H9 (cell line): ENCODE results near the gene PYDC1. TPM values are rescaled to one million over a fixed set of nuclear protein-coding genes. Genes with fewer than 3 reads are reported as not detected.

Experiments
- DNase-seq: peaks from one replicate; pipeline ENCODE4 v3.0.0-alpha.2; 2017
- H2AFZ ChIP-seq: one replicate; pipeline ENCODE4 v1.6.1; 2013; ENCODE audit warnings: mild to moderate bottlenecking, low read length, control low read depth, moderate library complexity
- H2AK5ac ChIP-seq: 2 replicates; pipeline ENCODE4 v1.6.1; 2013; ENCODE audit warnings: low read length, control low read depth, mixed read lengths; ENCODE audit not compliant: insufficient read length
- H2BK120ac ChIP-seq: one replicate; pipeline ENCODE4 v1.6.1; 2013; ENCODE audit warnings: low read depth, mild to moderate bottlenecking, low read length, control low read depth, inconsistent platforms; ENCODE audit not compliant: poor library complexity, severe bottlenecking
- H2BK12ac ChIP-seq: 2 replicates; pipeline ENCODE4 v1.6.1; 2013; ENCODE audit warnings: low read length, control low read depth, mixed read lengths, low read depth; ENCODE audit not compliant: insufficient read length
- H2BK15ac ChIP-seq: 2 replicates; pipeline ENCODE4 v1.6.1; 2013; ENCODE audit warnings: low read depth, low read length, control low read depth
- H2BK20ac ChIP-seq: one replicate; pipeline ENCODE4 v1.6.1; 2013; ENCODE audit warnings: low read depth, mild to moderate bottlenecking, low read length, control low read depth, inconsistent platforms; ENCODE audit not compliant: poor library complexity, severe bottlenecking
- H2BK5ac ChIP-seq: 2 replicates; pipeline ENCODE4 v1.6.1; 2013; ENCODE audit warnings: low read length, control low read depth, mixed read lengths; ENCODE audit not compliant: insufficient read length
- H3K14ac ChIP-seq: 2 replicates; pipeline ENCODE4 v1.6.1; 2013; ENCODE audit warnings: low read length, control low read depth; ENCODE audit not compliant: insufficient read depth
- H3K18ac ChIP-seq: 2 replicates; pipeline ENCODE4 v1.6.1; 2013; ENCODE audit warnings: low read depth, mild to moderate bottlenecking, mixed read lengths, low read length, control low read depth; ENCODE audit not compliant: insufficient read length
- H3K23ac ChIP-seq: 2 replicates; pipeline ENCODE4 v1.6.1; 2013; ENCODE audit warnings: low read length, control low read depth, mixed read lengths, low read depth; ENCODE audit not compliant: insufficient read length
- H3K23me2 ChIP-seq: 2 replicates; pipeline ENCODE4 v1.6.1; 2013; ENCODE audit warnings: low read depth, mild to moderate bottlenecking, mixed read lengths, low read length, control low read depth; ENCODE audit not compliant: insufficient read length, poor library complexity, severe bottlenecking
- H3K27ac ChIP-seq: 2 replicates; pipeline ENCODE4 v1.5.1; 2013; ENCODE audit warnings: low read length, control low read depth, mixed read lengths, low read depth; ENCODE audit not compliant: insufficient read length
- H3K27me3 ChIP-seq: 2 replicates; pipeline ENCODE4 v1.6.1; 2013; ENCODE audit warnings: low read length, control low read depth, inconsistent platforms; ENCODE audit not compliant: insufficient read depth
- H3K4ac ChIP-seq: 2 replicates; pipeline ENCODE4 v1.6.1; 2013; ENCODE audit warnings: low read depth, mild to moderate bottlenecking, control low read depth, inconsistent platforms, low read length, moderate library complexity
- H3K4me1 ChIP-seq: 2 replicates; pipeline ENCODE4 v1.6.1; 2013; ENCODE audit warnings: low read length, control low read depth, inconsistent platforms; ENCODE audit not compliant: insufficient read depth
- H3K4me2 ChIP-seq: 2 replicates; pipeline ENCODE4 v1.6.1; 2013; ENCODE audit warnings: low read length, control low read depth, mixed read lengths; ENCODE audit not compliant: insufficient read length, insufficient read depth
- H3K56ac ChIP-seq: 2 replicates; pipeline ENCODE4 v1.6.1; 2013; ENCODE audit warnings: low read depth, mild to moderate bottlenecking, mixed read lengths, low read length, control low read depth; ENCODE audit not compliant: insufficient read length
- H3K79me1 ChIP-seq: 2 replicates; pipeline ENCODE4 v1.6.1; 2013; ENCODE audit warnings: low read depth, mild to moderate bottlenecking, moderate library complexity, low read length, control low read depth, inconsistent platforms; ENCODE audit not compliant: insufficient read depth, poor library complexity, severe bottlenecking
- H3K79me2 ChIP-seq: 2 replicates; pipeline ENCODE4 v1.6.1; 2013; ENCODE audit warnings: low read length, control low read depth, inconsistent platforms; ENCODE audit not compliant: insufficient read depth
- H3K9ac ChIP-seq: 2 replicates; pipeline ENCODE4 v1.6.1; 2013; ENCODE audit warnings: low read length, control low read depth, mixed read lengths; ENCODE audit not compliant: insufficient read length; ENCODE audit errors: extremely low read depth
- H3K9me3 ChIP-seq: one replicate; pipeline ENCODE4 v1.6.1; 2013; ENCODE audit warnings: low read depth, low read length, inconsistent platforms; ENCODE audit not compliant: control insufficient read depth
- H3T11ph ChIP-seq: one replicate; pipeline ENCODE4 v1.6.1; 2013; ENCODE audit warnings: mild to moderate bottlenecking, low read length, control low read depth, inconsistent platforms
- H4K20me1 ChIP-seq: one replicate; pipeline ENCODE4 v1.6.1; 2013; ENCODE audit not compliant: control insufficient read depth, insufficient read length, insufficient read depth
- H4K5ac ChIP-seq: 2 replicates; pipeline ENCODE4 v1.6.1; 2013; ENCODE audit warnings: low read depth, mild to moderate bottlenecking, mixed read lengths, low read length, control low read depth; ENCODE audit not compliant: insufficient read length
- H4K8ac ChIP-seq: replicated peaks from 2 replicates; pipeline ENCODE4 v1.6.1; 2013; ENCODE audit warnings: low read length, control low read depth, mixed read lengths, low read depth; ENCODE audit not compliant: insufficient read length
- H4K91ac ChIP-seq: 2 replicates; pipeline ENCODE4 v1.6.1; 2013; ENCODE audit warnings: low read depth, mild to moderate bottlenecking, moderate library complexity, mixed read lengths, low read length, control low read depth; ENCODE audit not compliant: insufficient read length
- H3K27ac Mint-ChIP-seq, 3 experiments: 2 replicates in 2 of 3; 3 replicates in 1 of 3; pipeline ENCODE4 v1.8.0; 2020 to 2021; ENCODE audit warnings: mixed read lengths in 3 of 3, mild to moderate bottlenecking in 1 of 3, moderate library complexity in 1 of 3
- H3K27me3 Mint-ChIP-seq: 2 replicates; pipeline ENCODE4 v1.8.0; 2021; ENCODE audit warnings: low read depth, mild to moderate bottlenecking, moderate library complexity, mixed read lengths
- H3K36me3 Mint-ChIP-seq, 3 experiments: 2 replicates in 2 of 3; 3 replicates in 1 of 3; pipeline ENCODE4 v1.8.0; 2020 to 2021; ENCODE audit warnings: low read depth in 3 of 3, mixed read lengths in 3 of 3; ENCODE audit not compliant: insufficient read depth in 1 of 3
- H3K4me1 Mint-ChIP-seq, 2 experiments: 2 replicates each; pipeline ENCODE4 v1.8.0; 2020; ENCODE audit warnings: mixed read lengths in 2 of 2
- H3K4me3 Mint-ChIP-seq, 2 experiments: 2 replicates in 1 of 2; 3 replicates in 1 of 2; pipeline ENCODE4 v1.8.0; 2020 to 2021; ENCODE audit warnings: mild to moderate bottlenecking in 2 of 2, mixed read lengths in 2 of 2, moderate library complexity in 1 of 2
- H3K9me3 Mint-ChIP-seq, 2 experiments: 2 replicates in 1 of 2; 3 replicates in 1 of 2; pipeline ENCODE4 v1.8.0; 2020; ENCODE audit warnings: mild to moderate bottlenecking in 2 of 2, mixed read lengths in 2 of 2, moderate library complexity in 1 of 2
- WGBS: extraction: QIAGEN DNeasy Blood & Tissue Kit; methylation state at CpG from one replicate; pipeline ENCODE4 v1.1.7; 2013; ENCODE audit warnings: missing lambda C conversion rate, low lambda C conversion rate, mixed read lengths; ENCODE audit not compliant: insufficient read length; ENCODE audit errors: extremely low coverage; 5-methylcytosine and 5-hydroxymethylcytosine counted together
- total RNA-seq: library from RNA; stranded (reverse); gene quantifications from 2 replicates; pipeline ENCODE4 v1.2.1, GENCODE V29; 2021
- TF ChIP-seq, protein P1 (sequence below): fragments of 200-600 bp; sonication (generic); conservative IDR thresholded peaks from 3 replicates; pipeline ENCODE4 v1.8.0; 2021; ENCODE audit warnings: antibody characterized with exemption, mild to moderate bottlenecking

PYDC1 gene
- total RNA-seq, 1 experiment from 2014 or later = 0.70 TPM

DNA sequence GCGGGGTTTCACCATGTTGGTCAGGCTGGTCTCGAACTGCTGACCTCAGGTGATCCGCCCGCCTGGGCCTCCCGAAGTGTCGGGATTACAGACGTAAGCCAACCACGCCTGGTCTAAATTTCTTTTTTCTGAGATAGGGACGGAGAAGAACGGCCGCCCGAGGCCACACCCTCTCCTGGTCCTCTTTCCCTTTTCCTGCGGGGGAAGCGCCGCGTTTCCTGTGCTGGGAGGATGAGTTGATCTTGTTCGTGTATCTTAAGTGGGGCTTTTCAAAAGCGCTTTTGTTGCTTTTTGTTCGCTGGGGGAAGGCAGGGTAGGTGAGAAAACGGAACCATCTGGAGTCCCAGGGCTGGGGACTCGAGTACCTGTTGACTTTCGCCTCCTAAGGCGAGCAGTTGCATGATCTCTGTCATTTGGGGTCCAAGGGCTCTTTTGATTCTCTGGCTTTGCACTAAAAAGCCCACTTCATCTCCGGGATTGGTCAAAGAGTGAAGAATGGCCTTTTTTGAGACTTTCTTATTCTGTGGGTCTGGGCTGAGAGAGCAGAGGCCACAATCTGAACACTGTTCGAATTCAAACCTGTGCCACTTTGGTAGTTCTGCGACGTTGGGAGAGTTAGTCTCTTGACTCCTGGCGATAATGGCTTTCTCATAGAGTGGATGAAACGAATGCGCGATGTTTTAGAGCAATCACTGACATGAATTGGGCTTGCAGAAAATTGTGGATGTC, 35.7 kb downstream of the PYDC1 start:
- H3K18ac ChIP-seq = no peak overlapping the region
- H3K9me3 Mint-ChIP-seq = peaks cover 0 to 2% of the 10 kb centered on the region in 2 experiments; a peak in 2 of 5 replicates
- peaks cover 53 to 56% (median 54%) of the 10 kb centered on the region in 3 experiments for H3K36me3 Mint-ChIP-seq
- H2BK5ac ChIP-seq = no peak overlapping the region
- peaks cover 39% of the 10 kb centered on the region for H3K79me2 ChIP-seq
- no peak for DNase-seq
- WGBS = no CpG with 5 or more reads among the region's 31 CpGs
- H3K79me1 ChIP-seq = peaks cover 11% of the 10 kb centered on the region
- peak overlapping the region; percentile 87 for H3K4me2 ChIP-seq
- H2BK20ac ChIP-seq = no peak overlapping the region
- H2AK5ac ChIP-seq = no peak overlapping the region
- no peaks in the 10 kb centered on the region; the same call in 1 of the 2 replicates for H3K4me1 ChIP-seq
- H3K9me3 ChIP-seq = no peaks in the 10 kb centered on the region
- peak overlapping the region; percentile 97 to 99 for H3K4me3 Mint-ChIP-seq
- peak overlapping the region; percentile 97 for H3K9ac ChIP-seq
- no peak overlapping the region for H3K4ac ChIP-seq
- H4K8ac ChIP-seq = no peak overlapping the region
- TF ChIP-seq, protein P1, sequence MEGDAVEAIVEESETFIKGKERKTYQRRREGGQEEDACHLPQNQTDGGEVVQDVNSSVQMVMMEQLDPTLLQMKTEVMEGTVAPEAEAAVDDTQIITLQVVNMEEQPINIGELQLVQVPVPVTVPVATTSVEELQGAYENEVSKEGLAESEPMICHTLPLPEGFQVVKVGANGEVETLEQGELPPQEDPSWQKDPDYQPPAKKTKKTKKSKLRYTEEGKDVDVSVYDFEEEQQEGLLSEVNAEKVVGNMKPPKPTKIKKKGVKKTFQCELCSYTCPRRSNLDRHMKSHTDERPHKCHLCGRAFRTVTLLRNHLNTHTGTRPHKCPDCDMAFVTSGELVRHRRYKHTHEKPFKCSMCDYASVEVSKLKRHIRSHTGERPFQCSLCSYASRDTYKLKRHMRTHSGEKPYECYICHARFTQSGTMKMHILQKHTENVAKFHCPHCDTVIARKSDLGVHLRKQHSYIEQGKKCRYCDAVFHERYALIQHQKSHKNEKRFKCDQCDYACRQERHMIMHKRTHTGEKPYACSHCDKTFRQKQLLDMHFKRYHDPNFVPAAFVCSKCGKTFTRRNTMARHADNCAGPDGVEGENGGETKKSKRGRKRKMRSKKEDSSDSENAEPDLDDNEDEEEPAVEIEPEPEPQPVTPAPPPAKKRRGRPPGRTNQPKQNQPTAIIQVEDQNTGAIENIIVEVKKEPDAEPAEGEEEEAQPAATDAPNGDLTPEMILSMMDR = no peak
- peaks cover 9% of the 10 kb centered on the region for H3K23me2 ChIP-seq
- no peak overlapping the region for H2BK15ac ChIP-seq
- no peak overlapping the region for H2BK120ac ChIP-seq
- H3K27me3 Mint-ChIP-seq = peaks cover 2% of the 10 kb centered on the region
- no peak overlapping the region for H3K56ac ChIP-seq
- H3K27ac Mint-ChIP-seq = peak overlapping the region; percentile 92 to 100 (median 100)
- H3K27me3 ChIP-seq = no peaks in the 10 kb centered on the region
- no peak overlapping the region for H4K91ac ChIP-seq
- no peak overlapping the region for H3K27ac ChIP-seq
- no peak overlapping the region for H2AFZ ChIP-seq
- H2BK12ac ChIP-seq = no peak overlapping the region
- no peaks in the 10 kb centered on the region for H4K20me1 ChIP-seq
- no peak overlapping the region for H3T11ph ChIP-seq
- no peak overlapping the region for H3K23ac ChIP-seq
- H3K14ac ChIP-seq = no peak overlapping the region
- peaks cover 36 to 42% of the 10 kb centered on the region in 2 experiments for H3K4me1 Mint-ChIP-seq
- H4K5ac ChIP-seq = no peak overlapping the region
